Measurements from ENCODE around the gene DDIAS.

DDIAS gene

GRCh38 chr11:82929121-82929520 is 27.6 kb downstream of the DDIAS start:
- Histone ChIP-seq H3K9me3 (no peaks in the 10 kb centered on the region), H3K27me3 (no peaks in the 10 kb centered on the region), H3K36me3 (no peaks in the 10 kb centered on the region), H3K4me1 (no peaks in the 10 kb centered on the region), H3K4me3 (no peak overlapping the region), H3K27ac (no peak overlapping the region)
- TF ChIP-seq CTCF (IDR thresholded peaks at IDR 0.05), result no peak
- intact Hi-C loops (cut with DNase I; ENCODE audit: low total_unique reads), result loop anchor here (10.0 kb wide), 1 partner anchor 796 kb away; no protein-coding TSS in a partner anchor
- DNase-seq, result no peak

DNA sequence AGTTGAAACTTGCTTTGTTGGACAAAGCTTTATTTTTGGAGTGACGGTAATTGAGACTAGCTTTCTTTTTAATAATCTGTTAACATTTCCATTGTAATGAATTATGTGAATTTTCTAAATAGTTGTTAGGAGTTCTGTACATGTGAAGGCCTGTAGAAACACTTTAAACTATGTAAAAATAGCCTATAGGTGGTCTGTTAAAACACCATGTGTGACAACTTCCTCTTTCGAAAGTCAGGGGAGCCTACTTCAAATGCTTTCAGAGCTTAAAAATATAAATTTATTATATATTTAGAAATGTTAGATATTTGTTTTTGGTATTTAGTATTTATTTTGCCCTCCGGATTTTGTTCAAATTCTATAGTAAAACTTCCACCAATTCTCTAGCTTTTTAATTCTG is 28.7 kb downstream of the DDIAS start:
- H3K4me3 ChIP-seq, result no peak overlapping the region
- H3K4me1 ChIP-seq, result no peaks in the 10 kb centered on the region
- no peak for DNase-seq
- no peaks in the 10 kb centered on the region for H3K9me3 ChIP-seq
- intact Hi-C loops (cut with DNase I; ENCODE audit: low total_unique reads), result no loop called here
- no peaks in the 10 kb centered on the region for H3K27me3 ChIP-seq
- no peak overlapping the region for H3K27ac ChIP-seq
- no peaks in the 10 kb centered on the region for H3K36me3 ChIP-seq
- TF ChIP-seq CTCF (IDR thresholded peaks at IDR 0.05), result no peak

- Histone ChIP-seq H3K36me3 (no peaks in the 10 kb centered on the region), H3K27ac (no peak overlapping the region), H3K9me3 (no peaks in the 10 kb centered on the region), H3K4me3 (no peak overlapping the region), H3K4me1 (no peaks in the 10 kb centered on the region), H3K27me3 (no peaks in the 10 kb centered on the region)
- no peak for DNase-seq
- TF ChIP-seq CTCF (IDR thresholded peaks at IDR 0.05), result no peak
- intact Hi-C loops (cut with DNase I; ENCODE audit: low total_unique reads), result no loop called here
These were observed 29.2 kb downstream of the DDIAS start for GRCh38 chr11:82930734-82931133.

- no peaks in the 10 kb centered on the region for H3K4me1 ChIP-seq
- H3K9me3 ChIP-seq, result no peaks in the 10 kb centered on the region
- no peak overlapping the region for H3K4me3 ChIP-seq
- H3K27ac ChIP-seq, result no peak overlapping the region
- intact Hi-C loops (cut with DNase I; ENCODE audit: low total_unique reads), result no loop called here
- no peaks in the 10 kb centered on the region for H3K36me3 ChIP-seq
- no peak for TF ChIP-seq CTCF (IDR thresholded peaks at IDR 0.05)
- DNase-seq, result no peak
- no peaks in the 10 kb centered on the region for H3K27me3 ChIP-seq
These were observed 31.0 kb downstream of the DDIAS start for GRCh38 chr11:82932564-82932963.

GRCh38 chr11:82936261-82936660 is 34.7 kb downstream of the DDIAS start:
- intact Hi-C loops (cut with DNase I; ENCODE audit: low total_unique reads), result no loop called here
- no peak overlapping the region for H3K27ac ChIP-seq
- no peak overlapping the region for H3K4me3 ChIP-seq
- no peaks in the 10 kb centered on the region for H3K36me3 ChIP-seq
- no peaks in the 10 kb centered on the region for H3K27me3 ChIP-seq
- H3K4me1 ChIP-seq, result no peaks in the 10 kb centered on the region
- no peak for DNase-seq
- no peak for TF ChIP-seq CTCF (IDR thresholded peaks at IDR 0.05)
- no peaks in the 10 kb centered on the region for H3K9me3 ChIP-seq

DNA sequence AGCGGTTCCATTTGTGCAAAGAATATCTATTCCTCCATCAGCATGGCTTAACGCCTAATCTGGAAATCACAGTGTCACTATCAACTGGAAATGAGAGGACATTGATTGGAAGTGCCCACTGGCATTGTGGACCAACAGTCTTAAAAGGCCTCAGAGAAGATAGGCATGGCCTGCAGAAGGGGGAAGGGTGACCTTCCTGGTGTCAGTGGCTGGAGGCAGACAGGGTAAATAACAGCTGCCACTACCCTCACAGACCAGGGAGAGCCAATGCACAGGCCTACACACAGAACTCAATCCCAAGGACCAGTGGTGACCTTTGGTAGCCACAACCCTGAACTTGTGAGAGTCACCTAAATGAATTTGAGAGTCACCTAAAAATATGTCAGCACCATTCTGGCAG is 36.0 kb downstream of the DDIAS start:
- H3K27ac ChIP-seq, result no peak overlapping the region
- intact Hi-C loops (cut with DNase I; ENCODE audit: low total_unique reads), result no loop called here
- no peaks in the 10 kb centered on the region for H3K36me3 ChIP-seq
- DNase-seq, result no peak
- no peak overlapping the region for H3K4me3 ChIP-seq
- H3K27me3 ChIP-seq, result no peaks in the 10 kb centered on the region
- TF ChIP-seq CTCF (IDR thresholded peaks at IDR 0.05), result no peak
- no peaks in the 10 kb centered on the region for H3K4me1 ChIP-seq
- no peaks in the 10 kb centered on the region for H3K9me3 ChIP-seq

Data from tibial artery (tissue), 4 donors.